ENCODE data around the gene ASB13.

The ASB13 gene

GRCh38 chr10:5670662-5671375 is 4.4 kb upstream of the ASB13 start:
- DNase-seq (ENCODE audit: insufficient read length, low spot score): no peak
- FAIRE-seq: no peak

GRCh38 chr10:5669604-5670003 is 3.2 kb upstream of the ASB13 start:
- DNase-seq (ENCODE audit: insufficient read length, low spot score): no peak
- no peak for FAIRE-seq

DNA sequence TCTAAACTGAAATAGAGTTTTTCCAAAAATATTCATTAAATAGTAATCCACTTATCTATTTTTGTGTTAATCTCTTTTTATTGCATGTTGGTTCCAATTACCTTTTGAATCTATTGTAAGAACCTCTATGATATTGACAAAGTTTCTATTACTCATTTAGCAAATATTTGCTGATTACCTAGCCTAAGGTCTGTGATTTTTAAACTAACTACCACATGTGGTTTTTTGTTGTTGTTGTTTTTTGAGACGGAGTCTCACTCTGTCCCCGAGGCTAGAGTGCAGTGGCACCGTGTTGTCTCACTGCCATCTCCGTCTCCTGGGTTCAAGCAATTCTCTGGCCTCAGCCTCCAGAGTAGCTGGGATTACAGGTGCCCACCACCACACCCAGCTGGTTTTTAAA is 2.0 kb upstream of the ASB13 start:
- no peak for DNase-seq (ENCODE audit: insufficient read length, low spot score)
- no peak for FAIRE-seq

DNA sequence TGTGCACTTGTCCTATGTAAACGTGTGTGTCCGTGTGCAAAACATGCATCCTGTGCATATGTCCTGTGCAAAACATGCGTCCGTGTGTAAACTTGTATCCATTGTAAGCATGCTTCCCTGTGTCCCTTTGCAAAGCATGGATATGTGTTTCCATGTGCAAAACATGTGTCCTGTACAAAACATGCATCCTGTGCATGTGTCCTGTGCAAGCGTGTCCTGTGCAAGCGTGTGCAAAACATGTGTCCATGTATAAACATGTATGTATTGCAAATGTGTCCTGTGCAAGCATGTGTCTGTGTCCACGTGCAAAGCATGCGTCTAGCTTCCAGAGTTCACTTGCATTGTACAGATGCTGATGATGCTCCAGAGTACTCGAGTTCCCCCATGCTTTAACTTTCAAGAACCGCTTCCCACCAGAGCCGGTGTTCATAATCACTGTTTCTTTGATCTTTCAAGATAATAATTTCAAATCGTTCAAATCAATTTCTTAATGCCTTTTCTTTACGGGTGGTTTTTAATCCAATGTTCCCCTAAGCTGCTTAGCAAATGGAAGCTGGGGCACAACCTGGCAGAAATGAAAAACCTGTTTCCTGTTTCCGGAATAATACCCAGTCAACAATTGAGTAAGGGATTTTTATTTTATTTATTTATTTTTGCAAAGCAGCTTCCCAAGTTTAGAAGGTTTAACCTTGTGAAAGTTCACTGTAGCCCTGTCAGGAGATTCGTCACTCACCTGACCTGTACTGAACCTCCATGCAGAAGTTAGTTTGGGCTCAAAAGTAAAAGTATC is 641 bp upstream of the ASB13 start:
- DNase-seq (ENCODE audit: insufficient read length, low spot score): no peak
- peak; percentile 75 for FAIRE-seq

- no peak for FAIRE-seq
- no peak for DNase-seq (ENCODE audit: insufficient read length, low spot score)
These were observed 905 bp downstream of the ASB13 start for GRCh38 chr10:5665373-5666007.

- FAIRE-seq: no peak
- no peak for DNase-seq (ENCODE audit: insufficient read length, low spot score)
These were observed 2.5 kb downstream of the ASB13 start for GRCh38 chr10:5663692-5664427.

GRCh38 chr10:5662708-5663579 is 3.5 kb downstream of the ASB13 start:
- no peak for FAIRE-seq
- no peak for DNase-seq (ENCODE audit: insufficient read length, low spot score)

DNA sequence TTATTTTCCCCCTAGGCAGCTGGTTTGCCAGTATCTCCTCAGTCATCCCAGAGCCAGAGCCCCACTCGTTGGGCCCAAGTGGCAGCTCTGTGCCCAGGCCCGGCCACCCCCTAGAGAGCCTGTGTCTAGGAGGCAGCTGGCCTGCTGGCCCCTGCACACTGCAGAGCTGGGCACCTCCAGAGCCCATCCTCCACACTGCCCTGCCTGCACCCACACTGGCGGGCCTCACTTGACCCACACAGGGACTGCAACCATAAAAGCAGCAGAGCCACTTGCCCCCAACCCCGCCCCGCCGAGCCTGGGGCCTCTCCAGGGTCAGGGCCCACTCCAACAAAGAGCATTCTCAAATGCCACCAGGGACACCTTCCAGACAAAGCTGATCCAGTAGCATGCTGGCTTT is 5.4 kb downstream of the ASB13 start:
- no peak for DNase-seq (ENCODE audit: insufficient read length, low spot score)
- no peak for FAIRE-seq

DNA sequence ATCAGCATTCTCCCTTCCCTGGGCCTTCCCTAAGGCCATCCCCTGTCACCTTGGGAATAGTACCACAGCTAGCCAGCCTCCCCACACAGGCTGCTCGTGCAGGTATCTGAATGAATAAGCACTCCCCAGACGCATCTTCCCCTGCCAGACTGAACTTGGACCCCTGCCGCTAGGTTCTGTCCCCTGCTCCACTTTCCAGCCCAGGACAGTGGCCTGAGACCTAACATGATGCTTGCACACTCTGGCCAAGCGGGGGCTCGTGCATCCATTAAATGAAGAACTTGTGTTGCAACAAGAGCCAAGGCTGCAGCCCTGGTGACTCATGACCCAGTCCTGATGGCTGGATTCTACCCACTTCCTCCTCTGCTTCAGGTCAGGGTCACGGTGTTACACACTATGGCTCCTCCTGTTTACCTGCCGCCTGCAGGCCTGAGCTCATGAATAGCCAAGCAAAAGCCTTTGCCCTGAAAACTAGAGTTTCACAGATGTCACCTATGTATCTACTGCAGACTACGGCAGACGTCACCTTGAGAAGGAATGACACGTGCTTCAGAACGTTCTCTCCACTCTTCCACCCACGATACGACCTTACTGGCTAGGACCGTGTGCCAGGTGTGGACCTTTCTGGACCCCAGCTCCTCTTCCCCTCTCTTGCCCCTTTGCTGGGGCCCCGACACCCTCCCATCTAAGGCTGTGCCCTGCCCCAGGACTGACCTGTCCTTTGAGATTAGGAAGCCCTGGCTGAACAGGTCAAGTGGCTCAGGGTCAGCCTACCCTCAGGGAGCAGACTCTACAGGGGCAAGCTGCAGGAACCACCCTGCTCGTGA is 6.5 kb downstream of the ASB13 start:
- DNase-seq (ENCODE audit: insufficient read length, low spot score): peak; percentile 51
- FAIRE-seq: peak; percentile 31

DNA sequence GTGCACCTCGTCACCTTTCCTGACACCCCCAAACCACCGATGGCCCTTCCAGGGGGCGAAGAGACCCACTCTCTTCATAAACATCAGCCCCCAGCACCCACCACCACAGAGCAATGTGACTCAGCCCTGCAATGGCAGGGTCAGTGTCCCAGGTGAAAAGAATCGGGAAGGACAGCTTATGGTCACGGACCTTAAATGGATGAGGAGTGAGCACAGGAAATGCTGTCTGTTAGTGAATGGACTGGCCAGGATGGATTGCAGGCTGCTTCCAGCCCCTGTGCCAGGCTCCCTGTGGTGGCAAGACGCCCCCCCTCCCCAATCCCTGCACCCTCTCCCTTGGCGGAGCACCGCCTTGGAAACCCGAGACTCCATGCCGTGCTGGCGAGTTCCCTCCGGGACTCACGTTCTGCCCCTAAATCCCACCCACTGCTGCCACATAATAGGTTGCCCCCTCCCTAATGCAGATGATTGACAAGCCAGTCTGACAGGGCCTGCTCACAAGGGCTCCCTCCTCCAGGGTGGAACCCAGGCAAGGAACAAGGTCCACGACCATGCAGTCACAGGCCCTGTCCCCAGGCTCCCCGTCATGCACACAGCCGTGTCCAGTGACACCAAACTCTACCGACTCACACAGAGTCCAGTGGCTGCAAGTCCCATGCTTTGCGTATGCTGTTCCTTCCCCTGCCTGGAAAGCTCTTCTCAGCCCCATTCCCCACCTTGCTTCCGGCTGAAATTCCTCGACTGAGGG is 7.3 kb downstream of the ASB13 start:
- FAIRE-seq (no peak), DNase-seq (ENCODE audit: insufficient read length, low spot score) (no peak)

- DNase-seq (ENCODE audit: insufficient read length, low spot score): no peak
- no peak for FAIRE-seq
These were observed 9.4 kb downstream of the ASB13 start for GRCh38 chr10:5656737-5657579.

- FAIRE-seq (no peak), DNase-seq (ENCODE audit: insufficient read length, low spot score) (no peak)
These were observed 11.3 kb downstream of the ASB13 start for GRCh38 chr10:5655121-5655520.

GRCh38 chr10:5654218-5654755 is 12.1 kb downstream of the ASB13 start:
- FAIRE-seq: no peak
- no peak for DNase-seq (ENCODE audit: insufficient read length, low spot score)

GRCh38 chr10:5652746-5653145 is 13.6 kb downstream of the ASB13 start:
- FAIRE-seq (no peak), DNase-seq (ENCODE audit: insufficient read length, low spot score) (no peak)

- FAIRE-seq: no peak
- DNase-seq (ENCODE audit: insufficient read length, low spot score): no peak
These were observed 15.0 kb downstream of the ASB13 start for GRCh38 chr10:5651388-5651764.

DNA sequence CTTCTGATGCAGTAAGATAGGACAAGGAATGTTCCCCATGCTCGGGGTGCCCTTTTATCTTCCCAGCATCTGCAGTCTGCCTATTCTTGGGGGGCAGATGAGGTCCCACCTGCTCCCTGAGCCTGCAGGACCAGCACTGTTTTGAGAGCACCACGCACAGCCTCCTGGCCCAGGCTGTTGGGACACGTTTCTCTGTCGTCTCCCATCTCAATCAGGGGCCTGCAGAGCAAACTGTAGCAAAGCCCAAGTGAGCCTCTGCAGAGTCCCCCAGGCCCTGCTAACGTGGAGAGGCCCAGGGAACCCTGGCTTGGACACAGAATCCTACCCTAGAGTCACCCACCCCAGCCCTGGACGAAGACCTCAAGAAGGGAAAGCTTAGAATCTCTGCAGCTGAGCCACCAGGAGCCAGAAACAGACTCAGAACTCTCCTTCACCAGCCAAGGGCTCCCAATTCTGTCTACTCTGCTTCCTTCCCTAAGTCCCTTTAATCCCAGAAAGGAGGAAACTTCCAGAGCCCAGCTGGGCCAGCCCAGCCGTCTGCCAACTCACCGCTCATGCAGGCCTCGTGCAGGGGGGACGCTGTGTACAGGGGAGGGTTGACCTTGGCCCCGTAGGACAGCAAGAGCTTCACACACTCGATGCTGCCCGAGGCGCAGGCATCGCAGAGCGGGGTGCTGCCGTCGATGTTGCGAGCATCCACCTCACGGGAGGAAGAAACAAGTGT is 15.6 kb downstream of the ASB13 start:
- DNase-seq (ENCODE audit: insufficient read length, low spot score): no peak

GRCh38 chr10:5649746-5650145 is 16.6 kb downstream of the ASB13 start:
- no peak for FAIRE-seq

More for the DNA sequence above, 15.6 kb downstream of the ASB13 start:
- FAIRE-seq: no peak

More at GRCh38 chr10:5649746-5650145, 16.6 kb downstream of the ASB13 start:
- no peak for DNase-seq (ENCODE audit: insufficient read length, low spot score)

Data from HTR-8/SVneo (cell line).